Calu3 (cell line): ENCODE data around the gene GNA14. TPM values are rescaled to one million over a fixed set of nuclear protein-coding genes. Genes with fewer than 3 reads are reported as not detected.

Source experiments
- BruUV-seq: library from RNA; stranded (reverse); fragments of 400-500 nt; replicated peaks from 2 replicates; lab custom pipeline; 2021; lab: Mats Ljungman, UMichigan
- CTCF ChIA-PET: fragments of 300-600 bp; sonication (Branson Sonifier 250); formaldehyde crosslinking; loops from one replicate; lab custom pipeline; 2022; ENCODE audit warnings: antibody characterized with exemption; lab: Charles Lee
- DNase-seq: peaks from one replicate; pipeline ENCODE4 v3.0.0; 2022
- H3K27ac Mint-ChIP-seq: one replicate; pipeline ENCODE4 v1.8.0; 2022; ENCODE audit warnings: mixed read lengths; ENCODE audit not compliant: unreplicated experiment
- H3K27me3 Mint-ChIP-seq: one replicate; pipeline ENCODE4 v1.8.0; 2022; ENCODE audit warnings: mixed read lengths; ENCODE audit not compliant: unreplicated experiment
- H3K36me3 Mint-ChIP-seq: one replicate; pipeline ENCODE4 v1.8.0; 2022; ENCODE audit warnings: mild to moderate bottlenecking, moderate library complexity, mixed read lengths; ENCODE audit not compliant: insufficient read depth, unreplicated experiment
- H3K4me1 Mint-ChIP-seq: one replicate; pipeline ENCODE4 v1.8.0; 2022; ENCODE audit warnings: mild to moderate bottlenecking, low read depth, mixed read lengths; ENCODE audit not compliant: unreplicated experiment
- H3K4me3 Mint-ChIP-seq: one replicate; pipeline ENCODE4 v1.8.0; 2022; ENCODE audit warnings: mild to moderate bottlenecking, low read depth, moderate library complexity, mixed read lengths; ENCODE audit not compliant: unreplicated experiment
- H3K9me3 Mint-ChIP-seq: one replicate; pipeline ENCODE4 v1.8.0; 2022; ENCODE audit warnings: low read depth, mixed read lengths; ENCODE audit not compliant: unreplicated experiment
- CTCF ChIP-seq: fragments of 200-600 bp; IDR thresholded peaks from one replicate; pipeline ENCODE4 v1.8.0; 2022; ENCODE audit warnings: antibody characterized with exemption; ENCODE audit not compliant: unreplicated experiment
- intact Hi-C: fragments of 100-400 bp; cut with micrococcal nuclease; formaldehyde crosslinking; loops from one replicate; pipeline ENCODE4 v1.10.0; 2022; ENCODE audit not compliant: unreplicated experiment
- total RNA-seq: library from RNA; stranded (reverse); gene quantifications from 2 replicates; pipeline ENCODE4 v1.2.3, GENCODE V29; 2022

The GNA14 gene
- total RNA-seq, 1 experiment from 2014 or later = not detected

DNA sequence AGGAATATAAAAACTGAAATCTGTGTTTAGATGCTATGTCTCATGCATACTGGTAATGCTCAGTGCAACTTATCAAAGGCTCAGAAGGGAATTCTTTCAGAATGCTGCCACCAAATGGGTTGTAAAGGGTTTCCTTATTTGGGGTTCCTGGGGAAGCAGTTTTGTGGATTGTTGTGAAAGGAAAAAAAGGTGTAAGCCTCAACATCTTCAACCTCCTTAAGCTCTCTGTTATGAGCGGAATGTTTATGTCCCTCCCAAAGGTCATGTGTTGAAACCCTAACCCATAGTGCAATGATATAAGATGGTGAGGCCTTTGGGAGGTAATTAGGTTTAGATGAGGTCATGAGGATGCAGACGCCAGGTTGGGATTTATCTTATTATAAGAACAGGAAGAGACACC is 41.6 kb downstream of the GNA14 start:
- no peaks in the 10 kb centered on the region for H3K36me3 Mint-ChIP-seq
- CTCF ChIA-PET = no interaction called here
- TF ChIP-seq CTCF = no peak
- H3K27me3 Mint-ChIP-seq = peaks cover 17% of the 10 kb centered on the region
- H3K4me3 Mint-ChIP-seq = no peak overlapping the region
- intact Hi-C loops = no loop called here
- BruUV-seq = no TSS peak
- peaks cover 4% of the 10 kb centered on the region for H3K9me3 Mint-ChIP-seq
- no peak for DNase-seq
- no peak overlapping the region for H3K27ac Mint-ChIP-seq
- H3K4me1 Mint-ChIP-seq = no peaks in the 10 kb centered on the region

DNA sequence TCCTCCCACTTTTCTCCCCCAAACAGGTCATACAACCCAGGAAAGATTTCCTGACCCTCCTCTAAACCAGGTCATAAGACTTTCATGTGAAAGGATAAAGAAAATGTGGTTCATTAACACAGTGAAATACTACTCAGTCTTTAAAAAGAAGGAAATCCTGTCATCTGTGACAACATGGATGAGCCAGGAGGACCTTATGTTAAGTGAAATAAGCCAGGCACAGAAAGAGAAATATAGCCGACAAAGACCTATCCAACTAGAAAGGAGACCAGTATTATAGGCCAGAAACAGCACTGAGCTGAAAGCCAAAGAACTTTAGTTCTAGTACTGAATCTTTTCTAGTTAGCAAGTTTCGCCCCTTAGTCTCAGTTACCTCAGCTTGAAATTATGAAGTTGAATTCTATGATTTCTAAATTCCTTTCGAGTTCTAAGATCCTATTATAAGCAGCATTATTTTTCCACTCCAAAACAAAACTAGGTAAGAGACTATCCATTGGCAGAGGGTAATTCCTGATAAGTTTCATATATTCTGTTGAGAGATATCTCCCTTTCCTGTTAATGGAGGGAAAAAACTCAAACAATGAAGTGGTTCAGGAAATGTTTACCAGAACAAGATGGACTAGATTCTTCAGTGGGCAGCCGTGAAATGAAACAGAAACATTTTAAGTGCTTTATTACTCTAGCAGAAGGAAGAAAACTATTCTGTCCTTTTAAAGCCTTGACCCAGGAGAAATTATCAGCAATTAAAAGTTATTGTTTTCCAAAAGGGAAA is 42.5 kb downstream of the GNA14 start:
- CTCF ChIA-PET = no interaction called here
- H3K4me3 Mint-ChIP-seq = no peak overlapping the region
- no peaks in the 10 kb centered on the region for H3K36me3 Mint-ChIP-seq
- H3K27ac Mint-ChIP-seq = no peak overlapping the region
- peaks cover 4% of the 10 kb centered on the region for H3K9me3 Mint-ChIP-seq
- peaks cover 17% of the 10 kb centered on the region for H3K27me3 Mint-ChIP-seq
- DNase-seq = no peak
- no peak for TF ChIP-seq CTCF
- no TSS peak for BruUV-seq
- no peaks in the 10 kb centered on the region for H3K4me1 Mint-ChIP-seq
- intact Hi-C loops = no loop called here

GRCh38 chr9:77604316-77604715 is 43.8 kb downstream of the GNA14 start:
- TF ChIP-seq CTCF = no peak
- CTCF ChIA-PET = no interaction called here
- intact Hi-C loops = no loop called here
- Mint-ChIP-seq H3K4me1 (no peaks in the 10 kb centered on the region), H3K9me3 (peaks cover 4% of the 10 kb centered on the region), H3K27me3 (peaks cover 16% of the 10 kb centered on the region), H3K27ac (no peak overlapping the region), H3K4me3 (no peak overlapping the region), H3K36me3 (no peaks in the 10 kb centered on the region)
- BruUV-seq = no TSS peak
- no peak for DNase-seq

- H3K36me3 Mint-ChIP-seq = no peaks in the 10 kb centered on the region
These were observed 45.3 kb downstream of the GNA14 start for GRCh38 chr9:77602852-77603251.

More at GRCh38 chr9:77602852-77603251, 45.3 kb downstream of the GNA14 start:
- no peak overlapping the region for H3K4me3 Mint-ChIP-seq
- H3K27me3 Mint-ChIP-seq = peaks cover 9% of the 10 kb centered on the region
- H3K27ac Mint-ChIP-seq = no peak overlapping the region
- intact Hi-C loops = no loop called here
- no peaks in the 10 kb centered on the region for H3K4me1 Mint-ChIP-seq
- H3K9me3 Mint-ChIP-seq = peaks cover 4% of the 10 kb centered on the region
- DNase-seq = no peak
- no TSS peak for BruUV-seq
- TF ChIP-seq CTCF = no peak
- CTCF ChIA-PET = no interaction called here
